Neuron (in vitro differentiated cells): ENCODE measurements around the gene UNC5C.

Experiments
- H2AFZ ChIP-seq: one replicate; pipeline ENCODE4 v1.6.1; 2013; ENCODE audit warnings: low read depth, mild to moderate bottlenecking, inconsistent platforms, low read length, moderate library complexity
- H3K27me3 ChIP-seq: one replicate; pipeline ENCODE4 v1.6.1; 2013; ENCODE audit warnings: low read length; ENCODE audit not compliant: insufficient read depth
- H3K36me3 ChIP-seq: one replicate; pipeline ENCODE4 v1.6.1; 2013; ENCODE audit warnings: low read length; ENCODE audit not compliant: insufficient read depth
- H3K4me1 ChIP-seq: one replicate; pipeline ENCODE4 v1.6.1; 2013; ENCODE audit warnings: low read length; ENCODE audit not compliant: insufficient read depth
- H3K4me3 ChIP-seq: 2 replicates; pipeline ENCODE4 v1.5.1; 2013; ENCODE audit warnings: mild to moderate bottlenecking, low read length, moderate library complexity
- H3K9me3 ChIP-seq: one replicate; pipeline ENCODE4 v1.6.1; 2013; ENCODE audit warnings: low read length

UNC5C gene

GRCh38 chr4:95506264-95506663 lies 42.5 kb downstream of the UNC5C start:
- Histone ChIP-seq H3K4me3 (no peak overlapping the region), H3K36me3 (no peaks in the 10 kb centered on the region), H3K9me3 (no peaks in the 10 kb centered on the region), H3K27me3 (no peaks in the 10 kb centered on the region), H3K4me1 (peaks cover 18% of the 10 kb centered on the region), H2AFZ (no peak overlapping the region)

GRCh38 chr4:95505799-95506198 lies 43.0 kb downstream of the UNC5C start:
- peaks cover 18% of the 10 kb centered on the region for H3K4me1 ChIP-seq
- H3K27me3 ChIP-seq: no peaks in the 10 kb centered on the region
- H3K36me3 ChIP-seq: no peaks in the 10 kb centered on the region
- H3K4me3 ChIP-seq: no peak overlapping the region
- no peak overlapping the region for H2AFZ ChIP-seq
- H3K9me3 ChIP-seq: no peaks in the 10 kb centered on the region

GRCh38 chr4:95505151-95505550 lies 43.6 kb downstream of the UNC5C start:
- no peaks in the 10 kb centered on the region for H3K9me3 ChIP-seq
- peaks cover 18% of the 10 kb centered on the region for H3K4me1 ChIP-seq
- no peaks in the 10 kb centered on the region for H3K27me3 ChIP-seq
- no peak overlapping the region for H2AFZ ChIP-seq
- no peaks in the 10 kb centered on the region for H3K36me3 ChIP-seq
- no peak overlapping the region for H3K4me3 ChIP-seq

- Histone ChIP-seq H3K36me3 (no peaks in the 10 kb centered on the region), H3K4me3 (no peak overlapping the region), H3K9me3 (no peaks in the 10 kb centered on the region), H2AFZ (no peak overlapping the region), H3K27me3 (no peaks in the 10 kb centered on the region), H3K4me1 (peaks cover 18% of the 10 kb centered on the region)
Measured at GRCh38 chr4:95504501-95504900, 44.3 kb downstream of the UNC5C start.

GRCh38 chr4:95500361-95500760 lies 48.4 kb downstream of the UNC5C start:
- H3K4me3 ChIP-seq: no peak overlapping the region
- H3K36me3 ChIP-seq: no peaks in the 10 kb centered on the region
- H3K27me3 ChIP-seq: no peaks in the 10 kb centered on the region
- H3K9me3 ChIP-seq: no peaks in the 10 kb centered on the region
- H2AFZ ChIP-seq: no peak overlapping the region
- peaks cover 10% of the 10 kb centered on the region for H3K4me1 ChIP-seq

- Histone ChIP-seq H3K36me3 (no peaks in the 10 kb centered on the region), H2AFZ (no peak overlapping the region), H3K4me3 (no peak overlapping the region), H3K9me3 (no peaks in the 10 kb centered on the region), H3K4me1 (peaks cover 2% of the 10 kb centered on the region), H3K27me3 (no peaks in the 10 kb centered on the region)
Measured at GRCh38 chr4:95499291-95499696, 49.5 kb downstream of the UNC5C start.

GRCh38 chr4:95494186-95494585 lies 54.6 kb downstream of the UNC5C start:
- no peaks in the 10 kb centered on the region for H3K27me3 ChIP-seq
- H3K4me1 ChIP-seq: no peaks in the 10 kb centered on the region

GRCh38 chr4:95478679-95479078 lies 70.1 kb downstream of the UNC5C start:
- Histone ChIP-seq H3K4me3 (no peak overlapping the region), H3K27me3 (no peaks in the 10 kb centered on the region), H3K9me3 (peaks cover 1% of the 10 kb centered on the region), H2AFZ (no peak overlapping the region), H3K4me1 (peaks cover 10% of the 10 kb centered on the region), H3K36me3 (no peaks in the 10 kb centered on the region)

More at GRCh38 chr4:95494186-95494585, 54.6 kb downstream of the UNC5C start:
- Histone ChIP-seq H3K36me3 (no peaks in the 10 kb centered on the region), H3K9me3 (no peaks in the 10 kb centered on the region), H2AFZ (no peak overlapping the region), H3K4me3 (no peak overlapping the region)

GRCh38 chr4:95476121-95476520 lies 72.7 kb downstream of the UNC5C start:
- Histone ChIP-seq H3K27me3 (no peaks in the 10 kb centered on the region), H3K36me3 (no peaks in the 10 kb centered on the region), H3K4me3 (no peak overlapping the region)

GRCh38 chr4:95472534-95472933 lies 76.2 kb downstream of the UNC5C start:
- H3K4me3 ChIP-seq: no peak overlapping the region
- peaks cover 1% of the 10 kb centered on the region for H3K9me3 ChIP-seq
- no peaks in the 10 kb centered on the region for H3K27me3 ChIP-seq
- H2AFZ ChIP-seq: no peak overlapping the region
- no peaks in the 10 kb centered on the region for H3K36me3 ChIP-seq
- H3K4me1 ChIP-seq: peaks cover 10% of the 10 kb centered on the region

More at GRCh38 chr4:95476121-95476520, 72.7 kb downstream of the UNC5C start:
- Histone ChIP-seq H2AFZ (no peak overlapping the region), H3K9me3 (peaks cover 1% of the 10 kb centered on the region), H3K4me1 (peaks cover 10% of the 10 kb centered on the region)

- H3K9me3 ChIP-seq: peaks cover 1% of the 10 kb centered on the region
- no peak overlapping the region for H2AFZ ChIP-seq
- no peaks in the 10 kb centered on the region for H3K27me3 ChIP-seq
- H3K4me1 ChIP-seq: peaks cover 2% of the 10 kb centered on the region
- no peak overlapping the region for H3K4me3 ChIP-seq
- H3K36me3 ChIP-seq: no peaks in the 10 kb centered on the region
Measured at GRCh38 chr4:95470622-95471021, 78.2 kb downstream of the UNC5C start.

- no peaks in the 10 kb centered on the region for H3K4me1 ChIP-seq
- H2AFZ ChIP-seq: no peak overlapping the region
- no peak overlapping the region for H3K4me3 ChIP-seq
- H3K9me3 ChIP-seq: no peaks in the 10 kb centered on the region
- no peaks in the 10 kb centered on the region for H3K36me3 ChIP-seq
- H3K27me3 ChIP-seq: no peaks in the 10 kb centered on the region
Measured at GRCh38 chr4:95469617-95470016, 79.2 kb downstream of the UNC5C start.

- Histone ChIP-seq H3K4me1 (no peaks in the 10 kb centered on the region), H2AFZ (no peak overlapping the region), H3K36me3 (no peaks in the 10 kb centered on the region), H3K4me3 (no peak overlapping the region), H3K27me3 (no peaks in the 10 kb centered on the region), H3K9me3 (no peaks in the 10 kb centered on the region)
Measured at GRCh38 chr4:95466791-95467190, 82.0 kb downstream of the UNC5C start.

- Histone ChIP-seq H2AFZ (no peak overlapping the region), H3K27me3 (no peaks in the 10 kb centered on the region), H3K9me3 (no peaks in the 10 kb centered on the region), H3K4me3 (no peak overlapping the region), H3K4me1 (no peaks in the 10 kb centered on the region), H3K36me3 (no peaks in the 10 kb centered on the region)
Measured at GRCh38 chr4:95465010-95465409, 83.8 kb downstream of the UNC5C start.
